ENCODE results near the gene RNF17. TPM values are rescaled to one million over a fixed set of nuclear protein-coding genes. Genes with fewer than 3 reads are reported as not detected.

RNF17 gene
- polyA plus RNA-seq, 4 donors: 0.12 TPM; not detected in 3

GRCh38 chr13:24741016-24741662, 22.8 kb upstream of the RNF17 start:
- H3K36me3 ChIP-seq (ENCODE audit: control insufficient read depth in 3 of 3, insufficient read depth in 2 of 3, low read depth in 1 of 3, low read length in 3 of 3): no peaks in the 10 kb centered on the region
- H3K4me3 ChIP-seq (ENCODE audit: low read depth in 1 of 3, low read length in 3 of 3): no peak overlapping the region
- FAIRE-seq (no peak), DNase-seq (no peak)
- no peak overlapping the region for H3K27ac ChIP-seq (ENCODE audit: low read depth in 1 of 3, low read length in 2 of 3)
- H3K9me3 ChIP-seq (ENCODE audit: control insufficient read depth in 2 of 2, insufficient read depth in 1 of 2, low read depth in 1 of 2, low read length in 1 of 2): no peaks in the 10 kb centered on the region
- 55 to 75% (median 64%) methylated on average over 11 of the region's 11 CpGs for WGBS, 3 donors
- H3K27me3 ChIP-seq (ENCODE audit: control insufficient read depth in 3 of 3, insufficient read depth in 3 of 3, low read length in 3 of 3): peaks cover 5 to 15% (median 6%) of the 10 kb centered on the region in 3 donors
- no peaks in the 10 kb centered on the region for H3K4me1 ChIP-seq (ENCODE audit: control insufficient read depth in 3 of 3, insufficient read depth in 2 of 3, low read depth in 1 of 3, low read length in 2 of 3)

- DNase-seq (no peak), FAIRE-seq (no peak)
- H3K27ac ChIP-seq (ENCODE audit: low read depth in 1 of 3, low read length in 2 of 3): no peak overlapping the region
- peaks cover 5 to 22% (median 12%) of the 10 kb centered on the region in 3 donors for H3K27me3 ChIP-seq (ENCODE audit: control insufficient read depth in 3 of 3, insufficient read depth in 3 of 3, low read length in 3 of 3)
- H3K36me3 ChIP-seq (ENCODE audit: control insufficient read depth in 3 of 3, insufficient read depth in 2 of 3, low read depth in 1 of 3, low read length in 3 of 3): no peaks in the 10 kb centered on the region
- H3K4me1 ChIP-seq (ENCODE audit: control insufficient read depth in 3 of 3, insufficient read depth in 2 of 3, low read depth in 1 of 3, low read length in 2 of 3): no peaks in the 10 kb centered on the region
- H3K9me3 ChIP-seq (ENCODE audit: control insufficient read depth in 2 of 2, insufficient read depth in 1 of 2, low read depth in 1 of 2, low read length in 1 of 2): no peaks in the 10 kb centered on the region
- H3K4me3 ChIP-seq (ENCODE audit: low read depth in 1 of 3, low read length in 3 of 3): no peak overlapping the region
- WGBS, 3 donors: 50 to 71% (median 56%) methylated on average over 8 of the region's 8 CpGs
Measured at GRCh38 chr13:24741791-24742190, 22.2 kb upstream of the RNF17 start.

DNA sequence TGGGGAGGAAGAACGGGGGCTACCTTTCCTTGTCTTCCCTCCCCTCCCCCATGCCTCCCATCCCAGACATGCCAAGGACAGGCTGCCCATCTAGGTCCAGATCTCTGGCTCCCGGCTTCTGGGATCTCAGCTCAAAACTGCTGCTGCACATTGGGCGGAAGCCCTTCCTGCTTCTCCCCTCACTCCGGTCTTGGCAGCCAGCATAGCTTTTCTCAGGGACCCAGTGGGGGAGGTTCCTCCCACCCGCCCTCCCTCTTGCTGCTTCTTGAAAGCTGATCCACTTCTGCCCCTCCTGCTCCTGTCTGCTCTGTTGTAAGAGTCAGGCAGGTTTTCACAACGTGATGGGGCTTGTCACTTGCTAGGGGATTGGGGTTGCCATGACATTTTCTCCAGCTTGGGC, 21.7 kb upstream of the RNF17 start:
- FAIRE-seq (no peak), DNase-seq (no peak)
- WGBS, 3 donors: 34 to 46% (median 35%) methylated on average over 6 of the region's 6 CpGs
- Histone ChIP-seq H3K27me3 (ENCODE audit: control insufficient read depth in 3 of 3, insufficient read depth in 3 of 3, low read length in 3 of 3) (peaks cover 7 to 26% (median 16%) of the 10 kb centered on the region in 3 donors), H3K27ac (ENCODE audit: low read depth in 1 of 3, low read length in 2 of 3) (no peak overlapping the region), H3K36me3 (ENCODE audit: control insufficient read depth in 3 of 3, insufficient read depth in 2 of 3, low read depth in 1 of 3, low read length in 3 of 3) (no peaks in the 10 kb centered on the region), H3K9me3 (ENCODE audit: control insufficient read depth in 2 of 2, insufficient read depth in 1 of 2, low read depth in 1 of 2, low read length in 1 of 2) (no peaks in the 10 kb centered on the region), H3K4me1 (ENCODE audit: control insufficient read depth in 3 of 3, insufficient read depth in 2 of 3, low read depth in 1 of 3, low read length in 2 of 3) (no peaks in the 10 kb centered on the region), H3K4me3 (ENCODE audit: low read depth in 1 of 3, low read length in 3 of 3) (no peak overlapping the region)

- no peak overlapping the region for H3K4me3 ChIP-seq (ENCODE audit: low read depth in 1 of 3, low read length in 3 of 3)
- H3K27me3 ChIP-seq (ENCODE audit: control insufficient read depth in 3 of 3, insufficient read depth in 3 of 3, low read length in 3 of 3): peaks cover 12 to 33% (median 23%) of the 10 kb centered on the region in 3 donors
- no peaks in the 10 kb centered on the region for H3K9me3 ChIP-seq (ENCODE audit: control insufficient read depth in 2 of 2, insufficient read depth in 1 of 2, low read depth in 1 of 2, low read length in 1 of 2)
- 46 to 67% (median 64%) methylated on average over 4 of the region's 4 CpGs for WGBS, 3 donors
- no peaks in the 10 kb centered on the region for H3K4me1 ChIP-seq (ENCODE audit: control insufficient read depth in 3 of 3, insufficient read depth in 2 of 3, low read depth in 1 of 3, low read length in 2 of 3)
- FAIRE-seq: no peak
- DNase-seq: no peak
- H3K36me3 ChIP-seq (ENCODE audit: control insufficient read depth in 3 of 3, insufficient read depth in 2 of 3, low read depth in 1 of 3, low read length in 3 of 3): no peaks in the 10 kb centered on the region
- H3K27ac ChIP-seq (ENCODE audit: low read depth in 1 of 3, low read length in 2 of 3): no peak overlapping the region
Measured at GRCh38 chr13:24742977-24743376, 21.0 kb upstream of the RNF17 start.

- Histone ChIP-seq H3K4me1 (ENCODE audit: control insufficient read depth in 3 of 3, insufficient read depth in 2 of 3, low read depth in 1 of 3, low read length in 2 of 3) (no peaks in the 10 kb centered on the region), H3K9me3 (ENCODE audit: control insufficient read depth in 2 of 2, insufficient read depth in 1 of 2, low read depth in 1 of 2, low read length in 1 of 2) (no peaks in the 10 kb centered on the region), H3K4me3 (ENCODE audit: low read depth in 1 of 3, low read length in 3 of 3) (no peak overlapping the region), H3K27me3 (ENCODE audit: control insufficient read depth in 3 of 3, insufficient read depth in 3 of 3, low read length in 3 of 3) (peaks cover 14 to 36% (median 24%) of the 10 kb centered on the region in 3 donors), H3K36me3 (ENCODE audit: control insufficient read depth in 3 of 3, insufficient read depth in 2 of 3, low read depth in 1 of 3, low read length in 3 of 3) (no peaks in the 10 kb centered on the region), H3K27ac (ENCODE audit: low read depth in 1 of 3, low read length in 2 of 3) (no peak overlapping the region)
- DNase-seq (no peak), FAIRE-seq (no peak)
- 39 to 67% (median 61%) methylated on average over 6 of the region's 6 CpGs for WGBS, 3 donors
Measured at GRCh38 chr13:24744247-24744646, 19.7 kb upstream of the RNF17 start.

- Histone ChIP-seq H3K27ac (ENCODE audit: low read depth in 1 of 3, low read length in 2 of 3) (no peak overlapping the region), H3K9me3 (ENCODE audit: control insufficient read depth in 2 of 2, insufficient read depth in 1 of 2, low read depth in 1 of 2, low read length in 1 of 2) (no peaks in the 10 kb centered on the region), H3K4me1 (ENCODE audit: control insufficient read depth in 3 of 3, insufficient read depth in 2 of 3, low read depth in 1 of 3, low read length in 2 of 3) (no peaks in the 10 kb centered on the region), H3K4me3 (ENCODE audit: low read depth in 1 of 3, low read length in 3 of 3) (no peak overlapping the region), H3K36me3 (ENCODE audit: control insufficient read depth in 3 of 3, insufficient read depth in 2 of 3, low read depth in 1 of 3, low read length in 3 of 3) (no peaks in the 10 kb centered on the region), H3K27me3 (ENCODE audit: control insufficient read depth in 3 of 3, insufficient read depth in 3 of 3, low read length in 3 of 3) (peaks cover 14 to 40% (median 24%) of the 10 kb centered on the region in 3 donors)
- 46 to 56% (median 55%) methylated on average over 22 to 24 of the region's 24 CpGs for WGBS, 3 donors
- FAIRE-seq (no peak), DNase-seq (no peak)
Measured at GRCh38 chr13:24745516-24745860, 18.5 kb upstream of the RNF17 start.

- peaks cover 14 to 40% (median 24%) of the 10 kb centered on the region in 3 donors for H3K27me3 ChIP-seq (ENCODE audit: control insufficient read depth in 3 of 3, insufficient read depth in 3 of 3, low read length in 3 of 3)
- H3K4me1 ChIP-seq (ENCODE audit: control insufficient read depth in 3 of 3, insufficient read depth in 2 of 3, low read depth in 1 of 3, low read length in 2 of 3): no peaks in the 10 kb centered on the region
- peak in 1 of 2 donors; percentile 18 for DNase-seq
- no peak overlapping the region for H3K27ac ChIP-seq (ENCODE audit: low read depth in 1 of 3, low read length in 2 of 3)
- no peak for FAIRE-seq
- H3K4me3 ChIP-seq (ENCODE audit: low read depth in 1 of 3, low read length in 3 of 3): no peak overlapping the region
- WGBS, 3 donors: 3 to 15% (median 14%) methylated on average over 52 to 70 of the region's 70 CpGs
- no peaks in the 10 kb centered on the region for H3K9me3 ChIP-seq (ENCODE audit: control insufficient read depth in 2 of 2, insufficient read depth in 1 of 2, low read depth in 1 of 2, low read length in 1 of 2)
- no peaks in the 10 kb centered on the region for H3K36me3 ChIP-seq (ENCODE audit: control insufficient read depth in 3 of 3, insufficient read depth in 2 of 3, low read depth in 1 of 3, low read length in 3 of 3)
Measured at GRCh38 chr13:24745861-24746617, 17.9 kb upstream of the RNF17 start.

DNA sequence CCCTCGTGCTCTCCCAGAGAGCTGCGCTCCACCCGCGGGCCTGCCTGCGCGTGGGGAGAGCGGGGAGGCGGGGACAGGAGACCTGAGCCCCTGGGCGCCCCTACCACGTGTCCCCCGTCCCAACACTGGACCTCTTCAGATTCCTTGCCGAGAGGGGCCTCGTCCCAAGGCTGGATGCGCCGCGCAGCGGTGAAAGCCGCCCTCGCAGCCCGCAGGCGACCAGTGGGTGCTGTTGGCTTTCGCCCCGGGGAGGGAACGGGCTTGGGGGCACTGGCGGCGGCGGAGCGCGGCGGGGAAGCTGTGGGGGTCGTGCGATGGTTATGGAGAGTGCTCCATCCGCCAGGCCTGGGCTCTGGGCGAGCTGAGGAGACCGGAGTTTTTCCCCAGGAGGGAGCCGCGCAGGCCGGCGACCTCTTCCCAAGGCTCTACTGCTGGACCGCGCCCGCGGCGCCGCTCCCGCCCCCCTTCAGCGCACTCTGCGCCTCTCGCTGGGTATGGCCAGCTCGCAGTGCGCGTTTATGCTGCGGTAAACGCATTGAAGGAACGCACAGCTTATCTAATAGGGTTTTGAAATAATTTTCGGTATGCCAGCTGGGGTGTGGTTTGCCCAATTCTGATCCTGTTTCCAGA, 17.2 kb upstream of the RNF17 start:
- H3K4me3 ChIP-seq (ENCODE audit: low read depth in 1 of 3, low read length in 3 of 3): peak overlapping the region in 1 of 3 donors; percentile 18
- no peak overlapping the region for H3K27ac ChIP-seq (ENCODE audit: low read depth in 1 of 3, low read length in 2 of 3)
- peaks cover 14 to 40% (median 24%) of the 10 kb centered on the region in 3 donors for H3K27me3 ChIP-seq (ENCODE audit: control insufficient read depth in 3 of 3, insufficient read depth in 3 of 3, low read length in 3 of 3)
- DNase-seq: peak in 1 of 2 donors; percentile 28
- no peaks in the 10 kb centered on the region for H3K36me3 ChIP-seq (ENCODE audit: control insufficient read depth in 3 of 3, insufficient read depth in 2 of 3, low read depth in 1 of 3, low read length in 3 of 3)
- WGBS, 3 donors: 1 to 2% (median 1%) methylated on average over 49 to 56 of the region's 56 CpGs
- H3K4me1 ChIP-seq (ENCODE audit: control insufficient read depth in 3 of 3, insufficient read depth in 2 of 3, low read depth in 1 of 3, low read length in 2 of 3): no peaks in the 10 kb centered on the region
- no peak for FAIRE-seq
- H3K9me3 ChIP-seq (ENCODE audit: control insufficient read depth in 2 of 2, insufficient read depth in 1 of 2, low read depth in 1 of 2, low read length in 1 of 2): no peaks in the 10 kb centered on the region

All from small intestine (tissue), 7 donors.